Measurements from ENCODE around the gene PTCD2.

PTCD2 gene

GRCh38 chr5:72305194-72306142 is 14.7 kb upstream of the PTCD2 start:
- no peak for ATAC-seq
- TF ChIP-seq SNAI2 (CRISPR knock-in tag; IDR thresholded peaks at IDR 0.05) (no peak), ZFP30 (CRISPR knock-in tag; IDR thresholded peaks at IDR 0.05) (no peak), ARNTL (CRISPR knock-in tag; IDR thresholded peaks at IDR 0.05; ENCODE audit: borderline replicate concordance, low read depth) (no peak), CSRNP3 (CRISPR knock-in tag; IDR thresholded peaks at IDR 0.05) (no peak), OSR1 (CRISPR knock-in tag; IDR thresholded peaks at IDR 0.05) (no peak), TOX (CRISPR knock-in tag; IDR thresholded peaks at IDR 0.05; ENCODE audit: borderline replicate concordance) (no peak), TCF4 (CRISPR knock-in tag; IDR thresholded peaks at IDR 0.05; ENCODE audit: borderline replicate concordance) (no peak), RARB (CRISPR knock-in tag; IDR thresholded peaks at IDR 0.05) (no peak), TSHZ2 (CRISPR knock-in tag; IDR thresholded peaks at IDR 0.05) (no peak), ZNF70 (CRISPR knock-in tag; IDR thresholded peaks at IDR 0.05) (no peak), ESRRG (CRISPR knock-in tag; IDR thresholded peaks at IDR 0.05) (no peak)
- TF ChIP-seq, protein P1, sequence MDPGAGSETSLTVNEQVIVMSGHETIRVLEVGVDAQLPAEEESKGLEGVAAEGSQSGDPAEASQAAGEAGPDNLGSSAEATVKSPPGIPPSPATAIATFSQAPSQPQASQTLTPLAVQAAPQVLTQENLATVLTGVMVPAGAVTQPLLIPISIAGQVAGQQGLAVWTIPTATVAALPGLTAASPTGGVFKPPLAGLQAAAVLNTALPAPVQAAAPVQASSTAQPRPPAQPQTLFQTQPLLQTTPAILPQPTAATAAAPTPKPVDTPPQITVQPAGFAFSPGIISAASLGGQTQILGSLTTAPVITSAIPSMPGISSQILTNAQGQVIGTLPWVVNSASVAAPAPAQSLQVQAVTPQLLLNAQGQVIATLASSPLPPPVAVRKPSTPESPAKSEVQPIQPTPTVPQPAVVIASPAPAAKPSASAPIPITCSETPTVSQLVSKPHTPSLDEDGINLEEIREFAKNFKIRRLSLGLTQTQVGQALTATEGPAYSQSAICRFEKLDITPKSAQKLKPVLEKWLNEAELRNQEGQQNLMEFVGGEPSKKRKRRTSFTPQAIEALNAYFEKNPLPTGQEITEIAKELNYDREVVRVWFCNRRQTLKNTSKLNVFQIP (CRISPR knock-in tag; IDR thresholded peaks at IDR 0.05; ENCODE audit: borderline replicate concordance, low read depth), result no peak
- TF ChIP-seq, protein P2, sequence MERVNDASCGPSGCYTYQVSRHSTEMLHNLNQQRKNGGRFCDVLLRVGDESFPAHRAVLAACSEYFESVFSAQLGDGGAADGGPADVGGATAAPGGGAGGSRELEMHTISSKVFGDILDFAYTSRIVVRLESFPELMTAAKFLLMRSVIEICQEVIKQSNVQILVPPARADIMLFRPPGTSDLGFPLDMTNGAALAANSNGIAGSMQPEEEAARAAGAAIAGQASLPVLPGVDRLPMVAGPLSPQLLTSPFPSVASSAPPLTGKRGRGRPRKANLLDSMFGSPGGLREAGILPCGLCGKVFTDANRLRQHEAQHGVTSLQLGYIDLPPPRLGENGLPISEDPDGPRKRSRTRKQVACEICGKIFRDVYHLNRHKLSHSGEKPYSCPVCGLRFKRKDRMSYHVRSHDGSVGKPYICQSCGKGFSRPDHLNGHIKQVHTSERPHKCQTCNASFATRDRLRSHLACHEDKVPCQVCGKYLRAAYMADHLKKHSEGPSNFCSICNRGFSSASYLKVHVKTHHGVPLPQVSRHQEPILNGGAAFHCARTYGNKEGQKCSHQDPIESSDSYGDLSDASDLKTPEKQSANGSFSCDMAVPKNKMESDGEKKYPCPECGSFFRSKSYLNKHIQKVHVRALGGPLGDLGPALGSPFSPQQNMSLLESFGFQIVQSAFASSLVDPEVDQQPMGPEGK (CRISPR knock-in tag; IDR thresholded peaks at IDR 0.05; ENCODE audit: borderline replicate concordance), result no peak

DNA sequence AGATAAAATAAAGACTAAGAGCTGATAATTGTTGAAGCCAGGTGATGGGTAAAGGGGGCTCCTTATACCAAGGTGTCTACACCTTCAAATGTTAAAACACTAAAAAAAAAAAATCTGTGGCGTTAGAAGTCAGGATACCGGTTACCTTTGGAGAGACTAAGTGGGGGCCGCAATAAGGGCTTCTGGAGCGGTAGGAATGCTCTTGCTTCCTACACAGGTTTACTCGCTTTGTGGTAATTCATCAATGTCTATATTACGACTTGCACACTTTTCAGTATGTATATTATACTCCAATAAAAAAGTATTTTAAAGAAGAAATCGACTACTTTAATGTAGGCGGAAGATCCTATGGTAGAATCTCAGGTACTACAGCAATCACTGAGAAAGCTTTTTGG is 12.6 kb upstream of the PTCD2 start:
- TF ChIP-seq ZNF565 (CRISPR knock-in tag; conservative IDR thresholded peaks at IDR 0.05; ENCODE audit: low read depth), result no peak
- TF ChIP-seq, protein P1 (CRISPR knock-in tag; IDR thresholded peaks at IDR 0.05; ENCODE audit: borderline replicate concordance, low read depth), result no peak
- ATAC-seq, result no peak

GRCh38 chr5:72307968-72308852 is 12.0 kb upstream of the PTCD2 start:
- ATAC-seq, result peak; percentile 99
- TF ChIP-seq RARB (CRISPR knock-in tag; IDR thresholded peaks at IDR 0.05), result no peak
- TF ChIP-seq ZFP3 (CRISPR knock-in tag; IDR thresholded peaks at IDR 0.05), result 0 out of 2 replicates have a peak, but pooled peaks have one; percentile 50

GRCh38 chr5:72308853-72309191 is 11.4 kb upstream of the PTCD2 start:
- no peak for ATAC-seq
- TF ChIP-seq RARB (CRISPR knock-in tag; IDR thresholded peaks at IDR 0.05), result no peak
- TF ChIP-seq, protein P1 (CRISPR knock-in tag; IDR thresholded peaks at IDR 0.05; ENCODE audit: borderline replicate concordance, low read depth), result no peak
- TF ChIP-seq ZFP3 (CRISPR knock-in tag; IDR thresholded peaks at IDR 0.05), result no peak
- no peak for TF ChIP-seq SNAI2 (CRISPR knock-in tag; IDR thresholded peaks at IDR 0.05)
- TF ChIP-seq OSR1 (CRISPR knock-in tag; IDR thresholded peaks at IDR 0.05), result no peak
- no peak for TF ChIP-seq PPARA (CRISPR knock-in tag; IDR thresholded peaks at IDR 0.05; ENCODE audit: borderline replicate concordance)
- TF ChIP-seq ZNF565 (CRISPR knock-in tag; conservative IDR thresholded peaks at IDR 0.05; ENCODE audit: low read depth), result no peak
- TF ChIP-seq ZNF8 (CRISPR knock-in tag; IDR thresholded peaks at IDR 0.05), result no peak
- TF ChIP-seq, protein P3, sequence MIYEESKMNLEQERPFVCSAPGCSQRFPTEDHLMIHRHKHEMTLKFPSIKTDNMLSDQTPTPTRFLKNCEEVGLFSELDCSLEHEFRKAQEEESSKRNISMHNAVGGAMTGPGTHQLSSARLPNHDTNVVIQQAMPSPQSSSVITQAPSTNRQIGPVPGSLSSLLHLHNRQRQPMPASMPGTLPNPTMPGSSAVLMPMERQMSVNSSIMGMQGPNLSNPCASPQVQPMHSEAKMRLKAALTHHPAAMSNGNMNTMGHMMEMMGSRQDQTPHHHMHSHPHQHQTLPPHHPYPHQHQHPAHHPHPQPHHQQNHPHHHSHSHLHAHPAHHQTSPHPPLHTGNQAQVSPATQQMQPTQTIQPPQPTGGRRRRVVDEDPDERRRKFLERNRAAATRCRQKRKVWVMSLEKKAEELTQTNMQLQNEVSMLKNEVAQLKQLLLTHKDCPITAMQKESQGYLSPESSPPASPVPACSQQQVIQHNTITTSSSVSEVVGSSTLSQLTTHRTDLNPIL (CRISPR knock-in tag; IDR thresholded peaks at IDR 0.05; ENCODE audit: low read depth), result no peak
- no peak for TF ChIP-seq CSDC2 (CRISPR knock-in tag; IDR thresholded peaks at IDR 0.05)
